ENCODE results near the gene OBP2B.
"Not testable (repeated sequence)": the region's sequence is repeated elsewhere in the genome, so short reads cannot be mapped to it uniquely, and the experiment has no call there.

OBP2B gene

DNA sequence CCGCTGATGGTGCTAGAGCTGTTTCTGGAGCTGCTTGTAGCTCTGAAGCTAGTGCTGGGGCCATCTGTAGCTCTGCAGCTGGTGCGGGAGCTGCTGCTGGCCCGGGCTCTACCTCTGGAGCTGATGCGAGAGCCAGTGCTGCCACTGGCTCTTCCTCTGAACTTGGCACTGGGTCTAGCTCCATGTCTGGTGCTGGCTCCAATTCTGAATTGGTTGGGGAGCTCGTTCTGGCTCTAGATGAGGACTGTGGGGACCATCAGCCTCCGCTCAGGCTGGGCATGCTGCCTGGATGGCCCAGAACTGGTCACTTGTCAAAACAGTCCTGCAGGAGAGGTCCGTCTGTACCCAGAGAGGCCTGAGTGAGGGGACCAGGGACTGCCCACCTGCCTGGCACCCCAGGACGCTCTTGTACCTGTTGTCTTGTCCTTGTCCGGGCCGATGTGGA, 21.5 kb downstream of the OBP2B start:
- H3K4me3 ChIP-seq (ENCODE audit: low read length in 2 of 2): no peak overlapping the region
- no peak overlapping the region for H3K27ac ChIP-seq (ENCODE audit: low read depth in 2 of 2, low read length in 2 of 2)
- H3K9me3 ChIP-seq (ENCODE audit: control insufficient read depth in 2 of 2, low read length in 2 of 2): no peaks in the 10 kb centered on the region
- H3K36me3 ChIP-seq (ENCODE audit: control insufficient read depth in 2 of 2, insufficient read depth in 2 of 2, low read length in 2 of 2): no peaks in the 10 kb centered on the region
- H3K4me1 ChIP-seq (ENCODE audit: control insufficient read depth in 2 of 2, insufficient read depth in 2 of 2, low read length in 2 of 2): peaks cover 0 to 2% of the 10 kb centered on the region in 2 donors
- no peak overlapping the region for H3K9ac ChIP-seq (ENCODE audit: low read depth in 1 of 2, low read length in 2 of 2)
- H3K27me3 ChIP-seq (ENCODE audit: control insufficient read depth in 2 of 2, insufficient read depth in 2 of 2, low read length in 2 of 2): peaks cover 0 to 3% of the 10 kb centered on the region in 2 donors

DNA sequence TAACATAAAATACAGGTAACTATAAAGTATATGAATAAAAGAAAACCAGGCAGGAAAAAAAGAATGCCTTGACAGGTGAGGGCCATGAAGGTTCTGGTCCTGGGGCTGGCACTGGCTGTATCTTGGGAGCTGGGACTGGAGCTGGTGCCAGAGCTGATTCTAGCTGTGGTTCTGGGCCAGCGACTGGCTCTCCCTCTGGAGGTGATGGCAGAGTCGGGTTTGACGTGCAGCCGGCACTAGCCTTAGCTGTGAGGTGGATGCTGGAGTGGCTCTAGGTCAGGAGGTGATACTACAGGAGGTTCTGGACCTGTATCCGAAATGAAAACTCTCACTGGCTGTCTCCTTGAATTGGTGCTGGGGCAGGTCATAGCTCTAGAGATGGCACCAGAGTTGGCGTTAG, 22.3 kb downstream of the OBP2B start:
- Histone ChIP-seq H3K27ac (ENCODE audit: low read depth in 2 of 2, low read length in 2 of 2) (no peak overlapping the region), H3K9me3 (ENCODE audit: control insufficient read depth in 2 of 2, low read length in 2 of 2) (no peaks in the 10 kb centered on the region), H3K4me1 (ENCODE audit: control insufficient read depth in 2 of 2, insufficient read depth in 2 of 2, low read length in 2 of 2) (peaks cover 0 to 2% of the 10 kb centered on the region in 2 donors), H3K27me3 (ENCODE audit: control insufficient read depth in 2 of 2, insufficient read depth in 2 of 2, low read length in 2 of 2) (no peaks in the 10 kb centered on the region), H3K4me3 (ENCODE audit: low read length in 2 of 2) (no peak overlapping the region), H3K36me3 (ENCODE audit: control insufficient read depth in 2 of 2, insufficient read depth in 2 of 2, low read length in 2 of 2) (no peaks in the 10 kb centered on the region), H3K9ac (ENCODE audit: low read depth in 1 of 2, low read length in 2 of 2) (no peak overlapping the region)

DNA sequence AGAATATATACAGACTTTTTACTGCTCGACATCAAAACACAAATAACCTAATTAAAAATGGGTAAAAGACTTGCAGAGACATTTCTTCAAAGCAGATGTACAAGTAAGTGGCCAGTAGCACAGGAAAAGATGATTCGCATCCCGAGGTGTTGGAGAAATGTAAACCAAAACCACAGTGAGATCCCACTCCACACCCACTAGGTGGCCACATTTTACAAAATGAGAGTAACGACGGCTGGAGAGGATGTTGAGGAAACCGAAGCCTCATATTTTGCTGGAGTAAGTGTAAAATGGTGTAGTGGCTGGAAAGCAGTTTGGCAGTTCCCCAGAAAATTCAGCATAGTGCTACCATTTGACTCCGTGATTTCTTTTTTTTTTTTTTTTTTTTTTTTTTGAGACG, 24.1 kb downstream of the OBP2B start:
- H3K27me3 ChIP-seq (ENCODE audit: control insufficient read depth in 2 of 2, insufficient read depth in 2 of 2, low read length in 2 of 2): no peaks in the 10 kb centered on the region
- peaks cover 0 to 2% of the 10 kb centered on the region in 2 donors for H3K4me1 ChIP-seq (ENCODE audit: control insufficient read depth in 2 of 2, insufficient read depth in 2 of 2, low read length in 2 of 2)
- no peak overlapping the region for H3K4me3 ChIP-seq (ENCODE audit: low read length in 2 of 2)
- H3K27ac ChIP-seq (ENCODE audit: low read depth in 2 of 2, low read length in 2 of 2): no peak overlapping the region
- H3K9ac ChIP-seq (ENCODE audit: low read depth in 1 of 2, low read length in 2 of 2): no peak overlapping the region
- no peaks in the 10 kb centered on the region for H3K36me3 ChIP-seq (ENCODE audit: control insufficient read depth in 2 of 2, insufficient read depth in 2 of 2, low read length in 2 of 2)
- H3K9me3 ChIP-seq (ENCODE audit: control insufficient read depth in 2 of 2, low read length in 2 of 2): no peaks in the 10 kb centered on the region

DNA sequence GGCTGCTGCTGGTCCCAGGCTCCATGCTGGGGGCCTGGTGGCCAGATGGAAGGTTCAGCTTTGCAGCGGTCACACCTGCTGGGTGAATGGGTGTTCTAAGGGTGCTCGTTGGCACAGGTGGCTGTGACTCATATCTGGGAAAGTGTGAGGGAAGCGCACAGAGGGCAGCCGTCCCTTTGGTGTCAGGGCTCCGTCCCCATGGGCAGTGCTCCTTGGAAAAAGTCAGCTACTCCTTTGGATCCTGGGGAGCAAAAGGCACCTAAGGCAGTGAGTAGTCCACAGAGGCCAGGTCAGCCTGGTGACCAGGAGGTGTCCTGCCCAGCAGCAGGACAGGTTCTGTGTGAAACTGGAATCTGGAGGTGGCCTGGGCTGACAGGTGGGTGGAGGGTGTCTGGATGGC, 26.9 kb downstream of the OBP2B start:
- Histone ChIP-seq H3K9ac (ENCODE audit: low read depth in 1 of 2, low read length in 2 of 2) (no peak overlapping the region), H3K4me1 (ENCODE audit: control insufficient read depth in 2 of 2, insufficient read depth in 2 of 2, low read length in 2 of 2) (peaks cover 0 to 2% of the 10 kb centered on the region in 2 donors), H3K9me3 (ENCODE audit: control insufficient read depth in 2 of 2, low read length in 2 of 2) (no peaks in the 10 kb centered on the region), H3K27ac (ENCODE audit: low read depth in 2 of 2, low read length in 2 of 2) (no peak overlapping the region), H3K4me3 (ENCODE audit: low read length in 2 of 2) (no peak overlapping the region), H3K27me3 (ENCODE audit: control insufficient read depth in 2 of 2, insufficient read depth in 2 of 2, low read length in 2 of 2) (no peaks in the 10 kb centered on the region), H3K36me3 (ENCODE audit: control insufficient read depth in 2 of 2, insufficient read depth in 2 of 2, low read length in 2 of 2) (no peaks in the 10 kb centered on the region)

DNA sequence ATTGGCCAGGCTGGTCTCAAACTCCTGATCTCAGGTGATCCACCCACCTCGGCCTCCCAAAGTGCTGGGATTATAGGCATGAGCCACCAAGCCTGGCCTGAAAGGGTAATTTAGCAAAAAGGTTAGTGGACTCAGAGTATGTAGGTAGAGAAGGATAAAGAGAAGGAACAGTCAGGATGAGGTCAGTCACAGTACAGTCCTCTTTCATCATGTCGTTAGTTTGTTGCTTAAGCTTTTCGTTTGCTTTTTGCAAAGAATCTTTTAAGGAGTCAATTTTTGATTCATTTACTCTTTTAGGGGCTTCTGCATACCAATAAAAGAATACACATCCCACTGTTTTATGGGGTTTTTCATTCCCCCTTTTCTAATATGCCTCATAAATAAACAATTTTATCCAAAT, 27.5 kb downstream of the OBP2B start:
- Histone ChIP-seq H3K9ac (ENCODE audit: low read depth in 1 of 2, low read length in 2 of 2) (no peak overlapping the region), H3K4me1 (ENCODE audit: control insufficient read depth in 2 of 2, insufficient read depth in 2 of 2, low read length in 2 of 2) (peaks cover 0 to 2% of the 10 kb centered on the region in 2 donors), H3K36me3 (ENCODE audit: control insufficient read depth in 2 of 2, insufficient read depth in 2 of 2, low read length in 2 of 2) (no peaks in the 10 kb centered on the region), H3K9me3 (ENCODE audit: control insufficient read depth in 2 of 2, low read length in 2 of 2) (no peaks in the 10 kb centered on the region), H3K27me3 (ENCODE audit: control insufficient read depth in 2 of 2, insufficient read depth in 2 of 2, low read length in 2 of 2) (no peaks in the 10 kb centered on the region), H3K4me3 (ENCODE audit: low read length in 2 of 2) (no peak overlapping the region), H3K27ac (ENCODE audit: low read depth in 2 of 2, low read length in 2 of 2) (no peak overlapping the region)

DNA sequence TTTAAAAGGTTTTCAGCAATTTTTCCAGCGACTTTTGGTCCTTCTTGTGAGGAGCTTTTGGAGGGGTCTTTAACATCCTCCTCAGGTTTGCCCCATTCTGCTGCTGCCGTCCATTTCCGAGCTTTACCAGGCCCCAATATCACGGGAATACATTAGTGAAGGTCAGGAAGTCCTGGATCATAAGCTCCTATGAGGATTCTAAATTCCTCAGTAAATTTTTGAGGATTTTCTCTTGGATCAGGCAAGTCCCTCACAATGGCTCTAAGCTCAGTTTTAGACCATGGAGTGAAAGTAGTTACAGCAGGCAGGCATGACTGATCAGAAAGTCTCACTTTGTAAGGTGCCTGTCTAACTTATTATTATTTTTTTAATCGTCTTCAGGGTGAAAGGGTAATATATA, 28.1 kb downstream of the OBP2B start:
- no peaks in the 10 kb centered on the region for H3K36me3 ChIP-seq (ENCODE audit: control insufficient read depth in 2 of 2, insufficient read depth in 2 of 2, low read length in 2 of 2)
- no peak overlapping the region for H3K4me3 ChIP-seq (ENCODE audit: low read length in 2 of 2)
- H3K27ac ChIP-seq (ENCODE audit: low read depth in 2 of 2, low read length in 2 of 2): no peak overlapping the region
- no peaks in the 10 kb centered on the region for H3K9me3 ChIP-seq (ENCODE audit: control insufficient read depth in 2 of 2, low read length in 2 of 2)
- peaks cover 0 to 2% of the 10 kb centered on the region in 2 donors for H3K27me3 ChIP-seq (ENCODE audit: control insufficient read depth in 2 of 2, insufficient read depth in 2 of 2, low read length in 2 of 2)
- peaks cover 0 to 2% of the 10 kb centered on the region in 2 donors for H3K4me1 ChIP-seq (ENCODE audit: control insufficient read depth in 2 of 2, insufficient read depth in 2 of 2, low read length in 2 of 2)
- no peak overlapping the region for H3K9ac ChIP-seq (ENCODE audit: low read depth in 1 of 2, low read length in 2 of 2)

DNA sequence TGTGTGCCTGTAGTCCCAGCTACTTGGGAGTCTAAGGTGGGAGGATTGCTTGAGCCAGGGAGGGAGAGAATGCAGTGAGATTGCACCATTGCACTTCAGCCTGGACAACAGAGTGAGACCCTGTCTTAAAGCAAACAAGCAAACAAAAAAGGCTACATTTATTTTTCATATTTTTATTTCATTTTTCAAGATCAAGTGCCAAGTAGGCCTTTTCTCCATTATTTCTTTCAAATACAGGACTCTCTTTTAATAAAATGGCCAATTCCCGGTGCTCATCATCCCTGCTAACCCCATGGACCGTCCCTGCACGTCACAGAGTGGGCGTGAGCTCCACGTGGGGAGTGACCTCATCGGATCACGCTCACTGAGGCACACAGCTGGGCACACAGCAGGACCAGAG, 36.0 kb downstream of the OBP2B start:
- Histone ChIP-seq H3K36me3 (ENCODE audit: control insufficient read depth in 2 of 2, insufficient read depth in 2 of 2, low read length in 2 of 2) (no peaks in the 10 kb centered on the region), H3K27ac (ENCODE audit: low read depth in 2 of 2, low read length in 2 of 2) (no peak overlapping the region), H3K4me1 (ENCODE audit: control insufficient read depth in 2 of 2, insufficient read depth in 2 of 2, low read length in 2 of 2) (no peaks in the 10 kb centered on the region), H3K9ac (ENCODE audit: low read depth in 1 of 2, low read length in 2 of 2) (no peak overlapping the region), H3K27me3 (ENCODE audit: control insufficient read depth in 2 of 2, insufficient read depth in 2 of 2, low read length in 2 of 2) (peaks cover 0 to 2% of the 10 kb centered on the region in 2 donors), H3K4me3 (ENCODE audit: low read length in 2 of 2) (no peak overlapping the region), H3K9me3 (ENCODE audit: control insufficient read depth in 2 of 2, low read length in 2 of 2) (no peaks in the 10 kb centered on the region)

DNA sequence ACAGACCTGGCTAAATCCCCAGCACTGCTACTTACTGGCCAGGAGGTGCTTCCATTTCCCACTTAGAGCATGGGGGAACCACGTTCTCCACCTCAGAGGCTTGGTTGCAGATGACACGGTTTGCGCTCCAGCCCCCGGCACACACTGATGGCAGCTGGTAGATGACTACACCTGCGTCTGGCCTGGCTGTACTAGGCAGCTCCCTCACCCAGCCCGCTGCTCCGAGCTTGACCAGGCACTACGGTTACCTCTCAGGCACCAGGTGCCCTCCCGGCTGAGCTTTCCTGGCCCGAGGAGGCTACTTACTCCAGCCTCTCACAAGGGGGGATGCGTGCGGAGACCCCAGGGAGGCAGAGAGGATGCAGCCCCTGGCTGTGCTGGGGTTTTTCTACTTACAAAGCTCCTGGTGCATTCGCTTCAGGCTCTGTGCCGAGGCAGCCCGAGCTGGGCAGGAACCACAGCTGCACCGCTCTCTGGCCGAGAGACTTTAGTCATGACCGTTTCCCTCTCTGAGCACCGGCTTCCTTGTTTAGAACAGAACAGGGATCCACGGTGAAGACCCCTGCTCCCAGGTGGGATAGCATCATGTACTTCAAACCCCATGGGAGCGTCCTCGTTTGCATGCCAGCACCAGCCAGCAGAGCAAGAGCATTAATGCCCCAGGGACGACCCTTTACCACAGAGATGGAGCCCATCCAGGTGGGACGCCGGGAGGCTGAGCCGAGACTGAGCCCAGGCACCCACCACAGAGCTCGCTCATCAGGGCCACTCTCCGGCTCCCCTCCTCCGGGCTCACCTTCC, 37.7 kb downstream of the OBP2B start:
- no peaks in the 10 kb centered on the region for H3K4me1 ChIP-seq (ENCODE audit: control insufficient read depth in 2 of 2, insufficient read depth in 2 of 2, low read length in 2 of 2)
- no peak overlapping the region for H3K9ac ChIP-seq (ENCODE audit: low read depth in 1 of 2, low read length in 2 of 2)
- H3K27me3 ChIP-seq (ENCODE audit: control insufficient read depth in 2 of 2, insufficient read depth in 2 of 2, low read length in 2 of 2): peaks cover 0 to 1% of the 10 kb centered on the region in 2 donors
- H3K9me3 ChIP-seq (ENCODE audit: control insufficient read depth in 2 of 2, low read length in 2 of 2): no peaks in the 10 kb centered on the region
- H3K27ac ChIP-seq (ENCODE audit: low read depth in 2 of 2, low read length in 2 of 2): no peak overlapping the region
- no peak overlapping the region for H3K4me3 ChIP-seq (ENCODE audit: low read length in 2 of 2)
- no peaks in the 10 kb centered on the region for H3K36me3 ChIP-seq (ENCODE audit: control insufficient read depth in 2 of 2, insufficient read depth in 2 of 2, low read length in 2 of 2)

DNA sequence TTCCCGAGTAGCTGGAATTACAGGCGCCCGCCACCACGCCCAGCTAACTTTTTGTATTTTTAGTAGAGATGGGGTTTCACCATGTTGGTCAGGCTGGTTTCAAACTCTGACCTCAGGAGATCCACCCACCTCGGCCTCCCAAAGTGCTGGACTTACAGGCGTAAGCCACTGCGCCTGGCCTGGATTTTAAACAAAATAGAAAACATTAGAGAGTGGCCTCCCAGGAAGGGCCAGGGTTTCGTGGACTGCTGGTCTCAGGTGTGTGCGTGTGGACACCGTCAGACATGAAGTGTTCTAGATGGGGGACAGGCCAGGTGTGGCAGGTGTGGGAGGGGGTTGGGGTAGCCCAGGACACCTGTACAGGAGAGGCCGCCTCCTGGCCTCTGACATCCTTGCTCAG, 38.3 kb downstream of the OBP2B start:
- no peak overlapping the region for H3K4me3 ChIP-seq (ENCODE audit: low read length in 2 of 2)
- no peaks in the 10 kb centered on the region for H3K27me3 ChIP-seq (ENCODE audit: control insufficient read depth in 2 of 2, insufficient read depth in 2 of 2, low read length in 2 of 2)
- no peaks in the 10 kb centered on the region for H3K36me3 ChIP-seq (ENCODE audit: control insufficient read depth in 2 of 2, insufficient read depth in 2 of 2, low read length in 2 of 2)
- no peak overlapping the region for H3K27ac ChIP-seq (ENCODE audit: low read depth in 2 of 2, low read length in 2 of 2)
- no peak overlapping the region for H3K9ac ChIP-seq (ENCODE audit: low read depth in 1 of 2, low read length in 2 of 2)
- no peaks in the 10 kb centered on the region for H3K4me1 ChIP-seq (ENCODE audit: control insufficient read depth in 2 of 2, insufficient read depth in 2 of 2, low read length in 2 of 2)
- no peaks in the 10 kb centered on the region for H3K9me3 ChIP-seq (ENCODE audit: control insufficient read depth in 2 of 2, low read length in 2 of 2)

DNA sequence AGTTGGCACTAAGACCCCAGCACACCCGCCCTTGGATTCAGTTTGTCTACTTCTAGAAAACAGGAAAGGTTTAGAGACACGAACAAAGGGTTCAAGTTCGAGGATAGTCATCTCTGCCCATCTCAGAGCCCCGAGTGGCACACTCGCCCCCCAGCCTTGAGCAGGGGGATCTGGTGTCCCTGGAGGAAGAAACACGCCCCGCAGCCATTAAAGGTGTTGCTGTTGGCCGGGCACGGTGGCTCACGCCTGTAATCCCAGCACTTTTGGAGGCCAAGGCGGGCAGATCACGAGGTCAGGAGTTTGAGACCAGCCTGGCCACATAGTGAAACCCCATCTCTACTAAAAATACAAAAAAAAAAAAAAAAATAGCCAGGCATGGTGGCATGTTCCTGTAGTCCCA, 39.4 kb downstream of the OBP2B start:
- H3K36me3 ChIP-seq (ENCODE audit: control insufficient read depth in 2 of 2, insufficient read depth in 2 of 2, low read length in 2 of 2); H3K9ac ChIP-seq (ENCODE audit: low read depth in 1 of 2, low read length in 2 of 2); H3K27me3 ChIP-seq (ENCODE audit: control insufficient read depth in 2 of 2, insufficient read depth in 2 of 2, low read length in 2 of 2); H3K27ac ChIP-seq (ENCODE audit: low read depth in 2 of 2, low read length in 2 of 2); H3K4me3 ChIP-seq (ENCODE audit: low read length in 2 of 2); H3K9me3 ChIP-seq (ENCODE audit: control insufficient read depth in 2 of 2, low read length in 2 of 2); H3K4me1 ChIP-seq (ENCODE audit: control insufficient read depth in 2 of 2, insufficient read depth in 2 of 2, low read length in 2 of 2): not testable (repeated sequence)
